Breast epithelium (tissue), 3 donors: Measurements from ENCODE around the gene HRH3.

Source experiments
- CTCF ChIP-seq, 3 donors: fragments of 450-650 bp; IDR thresholded peaks; one replicate each; pipeline ENCODE4 v1.5.1; 2016 to 2017; ENCODE audit warnings: antibody characterized with exemption in 3 of 3, mild to moderate bottlenecking in 3 of 3, moderate library complexity in 3 of 3
- POLR2A ChIP-seq: fragments of 450-650 bp; IDR thresholded peaks from one replicate; pipeline ENCODE4 v1.6.1; 2016; ENCODE audit warnings: antibody characterized with exemption, mild to moderate bottlenecking, moderate library complexity

GRCh38 chr20:62244644-62245108 is 24.6 kb upstream of the HRH3 start:
- TF ChIP-seq CTCF (IDR thresholded peaks at IDR 0.05) (no peak), POLR2A (no peak)
